Prostate gland (tissue), 2 donors: ENCODE results near the gene DACT3.

ENCODE experiments used
- POLR2A ChIP-seq: fragments of 450-650 bp; IDR thresholded peaks from one replicate; pipeline ENCODE4 v1.6.1; 2016; ENCODE audit warnings: antibody characterized with exemption, mild to moderate bottlenecking
- POLR2AphosphoS5 ChIP-seq: sonication (generic); formaldehyde crosslinking; IDR thresholded peaks from one replicate; pipeline ENCODE4 v1.6.1; 2017; ENCODE audit warnings: antibody characterized with exemption
- TF ChIP-seq, protein P1 (sequence below), 4 experiments: fragments of 200-600 bp in 2 of 4; fragments of 450-650 bp in 2 of 4; sonication (generic) in 2 of 4; IDR thresholded peaks; 1 replicate in 3 of 4; 2 replicates in 1 of 4; pipeline ENCODE4 v1.5.1; 2016 to 2019; ENCODE audit warnings: antibody characterized with exemption in 4 of 4, mild to moderate bottlenecking in 2 of 4, moderate library complexity in 2 of 4

GRCh38 chr19:46606681-46607447 is 54.1 kb downstream of the DACT3 start:
- TF ChIP-seq, protein P1, sequence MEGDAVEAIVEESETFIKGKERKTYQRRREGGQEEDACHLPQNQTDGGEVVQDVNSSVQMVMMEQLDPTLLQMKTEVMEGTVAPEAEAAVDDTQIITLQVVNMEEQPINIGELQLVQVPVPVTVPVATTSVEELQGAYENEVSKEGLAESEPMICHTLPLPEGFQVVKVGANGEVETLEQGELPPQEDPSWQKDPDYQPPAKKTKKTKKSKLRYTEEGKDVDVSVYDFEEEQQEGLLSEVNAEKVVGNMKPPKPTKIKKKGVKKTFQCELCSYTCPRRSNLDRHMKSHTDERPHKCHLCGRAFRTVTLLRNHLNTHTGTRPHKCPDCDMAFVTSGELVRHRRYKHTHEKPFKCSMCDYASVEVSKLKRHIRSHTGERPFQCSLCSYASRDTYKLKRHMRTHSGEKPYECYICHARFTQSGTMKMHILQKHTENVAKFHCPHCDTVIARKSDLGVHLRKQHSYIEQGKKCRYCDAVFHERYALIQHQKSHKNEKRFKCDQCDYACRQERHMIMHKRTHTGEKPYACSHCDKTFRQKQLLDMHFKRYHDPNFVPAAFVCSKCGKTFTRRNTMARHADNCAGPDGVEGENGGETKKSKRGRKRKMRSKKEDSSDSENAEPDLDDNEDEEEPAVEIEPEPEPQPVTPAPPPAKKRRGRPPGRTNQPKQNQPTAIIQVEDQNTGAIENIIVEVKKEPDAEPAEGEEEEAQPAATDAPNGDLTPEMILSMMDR (IDR thresholded peaks at IDR 0.05): no peak
- TF ChIP-seq POLR2A: no peak
- no peak for TF ChIP-seq POLR2AphosphoS5
